Gastrocnemius medialis (tissue), 4 donors: Measurements from ENCODE around the gene DOC2B. TPM values are rescaled to one million over a fixed set of nuclear protein-coding genes. Genes with fewer than 3 reads are reported as not detected.
"Not testable (repeated sequence)": the region's sequence is repeated elsewhere in the genome, so short reads cannot be mapped to it uniquely, and the experiment has no call there.

Source experiments
- ATAC-seq, 2 donors: fragments of 150-250 bp; one replicate each; pipeline ENCODE4 v1.9.1; 2016
- DNase-seq, 2 donors: peaks; one replicate each; pipeline ENCODE4 v3.0.0-alpha.2; 2019
- H3K27ac ChIP-seq, 4 donors: fragments of 200-600 bp; sonication (generic); 1 replicate in 1 of 4; 2 replicates in 3 of 4; pipeline ENCODE4 v1.5.1; 2016 to 2018; ENCODE audit warnings: mild to moderate bottlenecking in 2 of 4, moderate library complexity in 1 of 4
- H3K27me3 ChIP-seq, 3 donors: fragments of 200-600 bp; sonication (generic) in 2 of 3; 1 replicate in 1 of 3; 2 replicates in 2 of 3; pipeline versions ENCODE4 v1.5.1 to v1.6.0; 2016 to 2019; ENCODE audit warnings: mild to moderate bottlenecking in 1 of 3, moderate library complexity in 1 of 3
- H3K36me3 ChIP-seq, 2 donors: fragments of 200-600 bp; sonication (generic) in 1 of 2; one replicate each; pipeline ENCODE4 v1.5.1; 2017 to 2018
- H3K4me1 ChIP-seq, 2 donors: fragments of 200-600 bp; sonication (generic) in 1 of 2; one replicate each; pipeline ENCODE4 v1.5.1; 2016 to 2017; ENCODE audit warnings: mild to moderate bottlenecking in 2 of 2
- H3K4me3 ChIP-seq, 4 donors: fragments of 200-600 bp; sonication (generic) in 3 of 4; 1 replicate in 1 of 4; 2 replicates in 3 of 4; pipeline ENCODE4 v1.5.1; 2016 to 2019; ENCODE audit warnings: mild to moderate bottlenecking in 2 of 4
- H3K9me3 ChIP-seq, 3 donors: fragments of 200-600 bp; sonication (generic) in 2 of 3; 1 replicate in 1 of 3; 2 replicates in 2 of 3; pipeline ENCODE4 v1.5.1; 2016 to 2019
- POLR2A ChIP-seq, 2 donors: fragments of 450-650 bp; IDR thresholded peaks; one replicate each; pipeline ENCODE4 v1.6.1; 2017; ENCODE audit warnings: antibody characterized with exemption in 2 of 2, mild to moderate bottlenecking in 2 of 2, moderate library complexity in 2 of 2
- in situ Hi-C, 4 donors: fragments of 200-750 bp; cut with MboI; loops; one replicate each; pipeline versions ENCODE4 v1.15.0 to v1.8.0; 2017; ENCODE audit warnings: low sequenced_read_pairs in 4 of 4
- intact Hi-C: fragments of 100-400 bp; cut with DNase I; formaldehyde crosslinking; loops from one replicate; pipeline ENCODE4 v1.15.1; 2023; ENCODE audit warnings: low total_unique reads
- total RNA-seq, 4 donors: library from RNA; depleted of rRNA; stranded (reverse); fragments of >200 nt; gene quantifications; one replicate each; pipeline versions ENCODE4 v1.1.0 to v1.2.3, GENCODE V29; 2016
- TF ChIP-seq, protein P1 (sequence below), 5 experiments: fragments of 450-650 bp in 3 of 5; fragments of 200-600 bp in 2 of 5; sonication (generic) in 2 of 5; IDR thresholded peaks in 4 of 5; conservative IDR thresholded peaks in 1 of 5; 1 replicate in 4 of 5; 2 replicates in 1 of 5; pipeline ENCODE4 v1.5.1; 2016 to 2019; ENCODE audit warnings: antibody characterized with exemption in 5 of 5, mild to moderate bottlenecking in 3 of 5, moderate library complexity in 3 of 5

DOC2B gene
- total RNA-seq, 4 donors from 2014 or later: 1.1 to 4.0 (median 3.8) TPM

DNA sequence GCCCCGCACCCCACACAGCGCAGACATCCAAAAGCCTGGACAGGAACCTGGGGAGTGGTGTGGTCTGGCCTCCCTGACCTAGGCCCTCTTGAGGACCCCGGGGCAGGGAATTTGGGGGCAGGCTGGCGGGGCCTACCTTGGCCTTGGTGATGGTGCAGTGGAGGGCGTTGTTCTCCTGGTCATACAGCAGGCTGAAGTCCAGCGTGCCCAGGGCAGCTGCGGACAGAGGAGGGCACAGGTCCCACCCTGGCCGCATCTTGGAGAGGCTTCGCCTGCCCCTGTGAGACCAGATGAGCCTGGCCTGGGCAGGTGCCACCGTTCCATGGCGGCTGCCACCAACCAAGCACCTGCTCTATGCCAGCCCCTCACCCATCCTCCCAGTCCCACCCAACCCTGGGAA is 9.0 kb downstream of the DOC2B start:
- no peaks in the 10 kb centered on the region for H3K4me1 ChIP-seq
- intact Hi-C loops: no loop called here
- in situ Hi-C loops: no loop called here
- no peak for DNase-seq
- no peaks in the 10 kb centered on the region for H3K9me3 ChIP-seq
- no peaks in the 10 kb centered on the region for H3K36me3 ChIP-seq
- no peak overlapping the region for H3K4me3 ChIP-seq
- no peak for TF ChIP-seq POLR2A (IDR thresholded peaks at IDR 0.05)
- TF ChIP-seq, protein P1, sequence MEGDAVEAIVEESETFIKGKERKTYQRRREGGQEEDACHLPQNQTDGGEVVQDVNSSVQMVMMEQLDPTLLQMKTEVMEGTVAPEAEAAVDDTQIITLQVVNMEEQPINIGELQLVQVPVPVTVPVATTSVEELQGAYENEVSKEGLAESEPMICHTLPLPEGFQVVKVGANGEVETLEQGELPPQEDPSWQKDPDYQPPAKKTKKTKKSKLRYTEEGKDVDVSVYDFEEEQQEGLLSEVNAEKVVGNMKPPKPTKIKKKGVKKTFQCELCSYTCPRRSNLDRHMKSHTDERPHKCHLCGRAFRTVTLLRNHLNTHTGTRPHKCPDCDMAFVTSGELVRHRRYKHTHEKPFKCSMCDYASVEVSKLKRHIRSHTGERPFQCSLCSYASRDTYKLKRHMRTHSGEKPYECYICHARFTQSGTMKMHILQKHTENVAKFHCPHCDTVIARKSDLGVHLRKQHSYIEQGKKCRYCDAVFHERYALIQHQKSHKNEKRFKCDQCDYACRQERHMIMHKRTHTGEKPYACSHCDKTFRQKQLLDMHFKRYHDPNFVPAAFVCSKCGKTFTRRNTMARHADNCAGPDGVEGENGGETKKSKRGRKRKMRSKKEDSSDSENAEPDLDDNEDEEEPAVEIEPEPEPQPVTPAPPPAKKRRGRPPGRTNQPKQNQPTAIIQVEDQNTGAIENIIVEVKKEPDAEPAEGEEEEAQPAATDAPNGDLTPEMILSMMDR (IDR thresholded peaks at IDR 0.05 in 4 of 5, conservative IDR thresholded peaks at IDR 0.05 in 1 of 5): no peak
- no peaks in the 10 kb centered on the region for H3K27me3 ChIP-seq
- no peak overlapping the region for H3K27ac ChIP-seq
- no peak for ATAC-seq

DNA sequence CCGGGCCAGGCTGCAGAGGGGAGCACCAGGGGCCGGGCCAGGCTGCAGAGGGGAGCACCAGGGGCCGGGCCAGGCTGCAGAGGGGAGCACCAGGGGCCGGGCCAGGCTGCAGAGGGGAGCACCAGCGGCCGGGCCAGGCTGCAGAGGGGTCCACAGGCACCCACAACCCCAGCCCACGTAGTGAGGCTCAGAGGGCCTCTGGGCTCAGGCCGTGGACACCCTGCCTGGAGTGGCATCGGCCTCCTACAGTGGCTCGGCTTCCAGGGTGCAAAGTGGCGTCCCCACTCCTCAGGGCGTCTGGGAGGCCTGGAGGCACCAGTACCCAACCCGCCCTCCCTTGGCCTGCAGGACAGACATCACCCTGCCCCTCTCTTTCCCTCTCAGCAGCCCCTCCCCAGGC is 9.6 kb downstream of the DOC2B start:
- no peaks in the 10 kb centered on the region for H3K27me3 ChIP-seq
- no peaks in the 10 kb centered on the region for H3K9me3 ChIP-seq
- no peak overlapping the region for H3K27ac ChIP-seq
- in situ Hi-C loops: no loop called here
- no peak for TF ChIP-seq POLR2A (IDR thresholded peaks at IDR 0.05)
- TF ChIP-seq, protein P1 (IDR thresholded peaks at IDR 0.05 in 4 of 5, conservative IDR thresholded peaks at IDR 0.05 in 1 of 5): no peak
- H3K4me1 ChIP-seq: no peaks in the 10 kb centered on the region
- no peak for ATAC-seq
- H3K36me3 ChIP-seq: no peaks in the 10 kb centered on the region
- no peak for DNase-seq
- H3K4me3 ChIP-seq: no peak overlapping the region
- intact Hi-C loops: no loop called here

DNA sequence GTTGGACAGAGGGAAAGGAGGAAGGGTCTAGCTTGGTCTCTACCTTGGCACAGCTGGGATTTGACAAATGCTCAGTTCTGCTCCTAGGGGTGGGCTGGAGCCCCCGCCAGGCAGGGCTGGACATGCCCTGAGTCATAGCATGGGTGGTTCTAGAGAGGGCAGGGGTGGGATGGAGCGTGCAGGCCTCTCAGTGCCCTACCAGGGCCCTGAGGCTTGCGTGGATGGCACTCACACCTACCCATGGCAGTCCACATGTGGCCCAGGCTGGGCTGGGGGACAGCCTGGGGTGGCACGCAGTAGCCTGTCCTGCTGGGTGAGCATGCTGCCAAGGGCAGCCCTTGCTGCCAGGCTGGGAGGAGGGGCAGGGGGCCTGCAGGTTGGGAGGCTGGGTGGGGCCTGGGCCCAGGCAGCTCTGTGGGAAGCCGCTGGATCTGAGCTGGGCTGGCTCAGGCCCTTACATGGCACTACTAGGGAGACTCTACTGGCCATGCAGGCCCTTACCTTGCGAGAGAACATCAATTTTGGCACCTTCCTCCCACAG is 11.2 kb downstream of the DOC2B start:
- H3K27ac ChIP-seq: no peak overlapping the region
- no peaks in the 10 kb centered on the region for H3K9me3 ChIP-seq
- DNase-seq (no peak), ATAC-seq (no peak)
- H3K27me3 ChIP-seq: no peaks in the 10 kb centered on the region
- H3K36me3 ChIP-seq: no peaks in the 10 kb centered on the region
- no peak overlapping the region for H3K4me3 ChIP-seq
- intact Hi-C loops: no loop called here
- TF ChIP-seq, protein P1 (IDR thresholded peaks at IDR 0.05 in 4 of 5, conservative IDR thresholded peaks at IDR 0.05 in 1 of 5): no peak
- TF ChIP-seq POLR2A (IDR thresholded peaks at IDR 0.05): no peak
- H3K4me1 ChIP-seq: no peaks in the 10 kb centered on the region
- in situ Hi-C loops: no loop called here

DNA sequence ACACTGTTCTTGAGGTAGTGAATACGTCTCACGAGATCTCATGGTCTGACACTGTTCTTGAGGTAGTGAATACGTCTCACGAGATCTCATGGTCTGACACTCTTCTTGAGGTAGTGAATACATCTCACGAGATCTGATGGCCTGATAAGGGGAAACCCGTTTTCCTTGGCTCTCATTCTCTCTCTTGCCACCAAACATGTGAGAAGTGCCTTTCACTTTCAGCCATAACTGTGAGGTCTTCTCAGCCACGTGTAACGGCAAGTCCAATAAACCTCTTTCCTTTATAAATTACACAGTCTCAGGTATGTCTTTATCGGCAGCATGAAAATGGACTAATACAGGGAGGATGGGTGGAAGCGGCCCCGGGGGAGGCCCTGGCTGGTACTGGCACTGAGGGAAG is 12.8 kb downstream of the DOC2B start:
- in situ Hi-C loops, H3K27me3 ChIP-seq, H3K27ac ChIP-seq, DNase-seq, H3K36me3 ChIP-seq, H3K4me3 ChIP-seq, H3K4me1 ChIP-seq, ATAC-seq, H3K9me3 ChIP-seq, intact Hi-C loops: not testable (repeated sequence)

DNA sequence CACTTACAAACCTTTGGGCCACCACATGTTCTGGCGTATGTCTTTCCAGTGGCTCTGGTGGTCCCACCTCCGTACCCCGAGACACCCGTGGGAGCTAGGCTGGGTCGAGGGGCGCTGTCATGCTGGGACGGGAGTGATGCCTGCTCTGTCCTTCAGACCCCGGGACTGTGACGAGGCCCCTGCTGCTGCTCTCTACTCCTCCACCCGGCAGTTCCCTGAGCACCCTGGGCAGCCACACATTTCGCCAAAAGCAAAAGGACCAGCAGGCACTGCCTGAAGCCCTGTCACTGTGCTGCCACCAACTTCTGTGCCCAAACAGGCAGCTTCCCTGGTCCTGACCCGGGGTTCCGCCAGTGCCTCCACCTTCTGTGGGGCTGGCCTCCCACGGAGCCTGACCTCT is 15.5 kb downstream of the DOC2B start:
- Histone ChIP-seq H3K36me3 (no peaks in the 10 kb centered on the region), H3K27me3 (no peaks in the 10 kb centered on the region), H3K4me1 (no peaks in the 10 kb centered on the region), H3K4me3 (no peak overlapping the region), H3K27ac (no peak overlapping the region), H3K9me3 (no peaks in the 10 kb centered on the region)
- TF ChIP-seq, protein P1 (IDR thresholded peaks at IDR 0.05 in 4 of 5, conservative IDR thresholded peaks at IDR 0.05 in 1 of 5): no peak
- no peak for TF ChIP-seq POLR2A (IDR thresholded peaks at IDR 0.05)
- no peak for ATAC-seq
- intact Hi-C loops (no loop called here), in situ Hi-C loops (no loop called here)
- DNase-seq: no peak
